WTC11 (cell line): ENCODE measurements around the gene TF. TPM values are rescaled to one million over a fixed set of nuclear protein-coding genes. Genes with fewer than 3 reads are reported as not detected.

Experiments
- ATAC-seq: fragments of 200-7000 bp; cut with Tn5 transposase; 2 replicates; pipeline ENCODE4 v1.10.0; 2021; ENCODE audit warnings: mild to moderate bottlenecking, moderate library complexity
- CTCF ChIA-PET: fragments of 300-600 bp; sonication (Branson Sonifier 250); formaldehyde crosslinking; loops from one replicate; lab custom pipeline; 2021; ENCODE audit warnings: antibody characterized with exemption; lab: Charles Lee
- POLR2A ChIA-PET: fragments of 350-600 bp; sonication (Branson Sonifier 250); formaldehyde crosslinking; loops from one replicate; lab custom pipeline; 2021; ENCODE audit warnings: antibody characterized with exemption; lab: Charles Lee
- DNase-seq: peaks from one replicate; pipeline ENCODE4 v3.0.0; 2021; ENCODE audit warnings: low spot score
- H3K27ac Mint-ChIP-seq: 2 replicates; pipeline ENCODE4 v1.8.0; 2021; ENCODE audit warnings: mixed read lengths
- H3K27me3 Mint-ChIP-seq: 2 replicates; pipeline ENCODE4 v1.8.0; 2021; ENCODE audit warnings: low read depth, mild to moderate bottlenecking, moderate library complexity, mixed read lengths
- H3K36me3 Mint-ChIP-seq: 2 replicates; pipeline ENCODE4 v1.8.0; 2021; ENCODE audit warnings: mixed read lengths
- H3K4me1 Mint-ChIP-seq: 2 replicates; pipeline ENCODE4 v1.8.0; 2022; ENCODE audit warnings: mixed read lengths
- H3K4me3 Mint-ChIP-seq: 2 replicates; pipeline ENCODE4 v1.8.0; 2021; ENCODE audit warnings: mild to moderate bottlenecking, moderate library complexity, mixed read lengths
- H3K9me3 Mint-ChIP-seq: 2 replicates; pipeline ENCODE4 v1.8.0; 2021; ENCODE audit warnings: mixed read lengths
- ATF1 ChIP-seq: sonication (generic); formaldehyde crosslinking; IDR thresholded peaks from 2 replicates; pipeline ENCODE4 v1.8.1; 2023; ENCODE audit warnings: mild to moderate bottlenecking, moderate library complexity, missing genetic modification reagents
- ATF3 ChIP-seq: sonication (generic); formaldehyde crosslinking; conservative IDR thresholded peaks from 2 replicates; pipeline ENCODE4 v1.8.1; 2022; ENCODE audit warnings: mild to moderate bottlenecking, missing genetic modification reagents
- CBFB ChIP-seq: sonication (generic); formaldehyde crosslinking; IDR thresholded peaks from 2 replicates; pipeline ENCODE4 v1.8.1; 2022; ENCODE audit warnings: mild to moderate bottlenecking, low read depth, missing genetic modification reagents
- CDX4 ChIP-seq: fragments of 250-450 bp; sonication (Bioruptor Pico); IDR thresholded peaks from 2 replicates; pipeline ENCODE4 v1.9.0; 2021; ENCODE audit warnings: moderate library complexity, mild to moderate bottlenecking, inconsistent platforms, borderline replicate concordance
- CREM ChIP-seq: sonication (generic); formaldehyde crosslinking; IDR thresholded peaks from 2 replicates; pipeline ENCODE4 v1.8.1; 2022; ENCODE audit warnings: mild to moderate bottlenecking, missing genetic modification reagents, moderate library complexity
- FOXJ3 ChIP-seq: sonication (generic); formaldehyde crosslinking; IDR thresholded peaks from 2 replicates; pipeline ENCODE4 v1.9.0; 2021; ENCODE audit warnings: missing genetic modification reagents, mild to moderate bottlenecking, borderline replicate concordance
- FOXP1 ChIP-seq: sonication (generic); formaldehyde crosslinking; IDR thresholded peaks from 2 replicates; pipeline ENCODE4 v1.8.0; 2022; ENCODE audit warnings: missing genetic modification reagents, mild to moderate bottlenecking, moderate library complexity, borderline replicate concordance
- GTF2I ChIP-seq: fragments of 250-450 bp; sonication (Bioruptor Pico); conservative IDR thresholded peaks from 2 replicates; pipeline ENCODE4 v1.4.0; 2021; ENCODE audit warnings: mild to moderate bottlenecking
- IRF2 ChIP-seq: sonication (generic); formaldehyde crosslinking; IDR thresholded peaks from 2 replicates; pipeline ENCODE4 v1.8.0; 2022; ENCODE audit warnings: low read depth, missing genetic modification reagents, borderline replicate concordance
- JUN ChIP-seq: sonication (generic); formaldehyde crosslinking; IDR thresholded peaks from 2 replicates; pipeline ENCODE4 v1.8.0; 2023; ENCODE audit warnings: mild to moderate bottlenecking, missing genetic modification reagents
- KAT7 ChIP-seq: sonication (generic); formaldehyde crosslinking; IDR thresholded peaks from 2 replicates; pipeline ENCODE4 v1.8.1; 2023; ENCODE audit warnings: missing genetic modification reagents, mild to moderate bottlenecking, borderline replicate concordance
- NR2C2 ChIP-seq: sonication (generic); formaldehyde crosslinking; IDR thresholded peaks from 2 replicates; pipeline ENCODE4 v1.8.0; 2022; ENCODE audit warnings: mild to moderate bottlenecking, missing genetic modification reagents
- OVOL2 ChIP-seq: fragments of 250-450 bp; sonication (Bioruptor Pico); IDR thresholded peaks from 2 replicates; pipeline ENCODE4 v1.9.0; 2021; ENCODE audit warnings: mild to moderate bottlenecking, borderline replicate concordance
- PREB ChIP-seq: sonication (generic); formaldehyde crosslinking; IDR thresholded peaks from 2 replicates; pipeline ENCODE4 v1.8.1; 2022; ENCODE audit warnings: mild to moderate bottlenecking, missing genetic modification reagents, moderate library complexity, borderline replicate concordance
- RELA ChIP-seq: sonication (generic); formaldehyde crosslinking; IDR thresholded peaks from 2 replicates; pipeline ENCODE4 v1.8.1; 2022; ENCODE audit warnings: missing genetic modification reagents, mild to moderate bottlenecking, borderline replicate concordance
- USF2 ChIP-seq: sonication (generic); formaldehyde crosslinking; IDR thresholded peaks from 2 replicates; pipeline ENCODE4 v1.8.1; 2023; ENCODE audit warnings: mild to moderate bottlenecking, missing genetic modification reagents, moderate library complexity
- ZBTB21 ChIP-seq: sonication (generic); formaldehyde crosslinking; IDR thresholded peaks from 2 replicates; pipeline ENCODE4 v1.8.1; 2023; ENCODE audit warnings: mild to moderate bottlenecking, missing genetic modification reagents, borderline replicate concordance
- ZNF138 ChIP-seq: sonication (generic); formaldehyde crosslinking; conservative IDR thresholded peaks from 2 replicates; pipeline ENCODE4 v1.8.1; 2022; ENCODE audit warnings: mild to moderate bottlenecking, moderate library complexity, missing genetic modification reagents
- ZNF219 ChIP-seq: sonication (generic); formaldehyde crosslinking; IDR thresholded peaks from 2 replicates; pipeline ENCODE4 v1.8.0; 2023; ENCODE audit warnings: missing genetic modification reagents, mild to moderate bottlenecking, borderline replicate concordance
- ZNF263 ChIP-seq: sonication (generic); formaldehyde crosslinking; IDR thresholded peaks from 2 replicates; pipeline ENCODE4 v1.8.1; 2022; ENCODE audit warnings: low read depth, mild to moderate bottlenecking, moderate library complexity, missing genetic modification reagents
- ZNF317 ChIP-seq: sonication (generic); formaldehyde crosslinking; IDR thresholded peaks from 2 replicates; pipeline ENCODE4 v1.8.1; 2023; ENCODE audit warnings: low read depth, mild to moderate bottlenecking, moderate library complexity, missing genetic modification reagents, borderline replicate concordance
- total RNA-seq: library from RNA; stranded (reverse); gene quantifications from 3 replicates; pipeline ENCODE4 v1.2.3, GENCODE V29; 2021
- TF ChIP-seq, protein P1 (sequence below): sonication (generic); formaldehyde crosslinking; IDR thresholded peaks from 2 replicates; pipeline ENCODE4 v1.8.0; 2022; ENCODE audit warnings: mild to moderate bottlenecking, missing genetic modification reagents
- TF ChIP-seq, protein P2 (sequence below): sonication (generic); formaldehyde crosslinking; IDR thresholded peaks from 2 replicates; pipeline ENCODE4 v1.8.0; 2022; ENCODE audit warnings: mild to moderate bottlenecking, missing genetic modification reagents
- TF ChIP-seq, protein P3 (sequence below): sonication (generic); formaldehyde crosslinking; IDR thresholded peaks from 2 replicates; pipeline ENCODE4 v1.8.1; 2022; ENCODE audit warnings: low read depth, missing genetic modification reagents, borderline replicate concordance
- TF ChIP-seq, protein P4 (sequence below): fragments of 250-450 bp; sonication (Bioruptor Pico); IDR thresholded peaks from 2 replicates; pipeline ENCODE4 v1.8.0; 2021; ENCODE audit warnings: mild to moderate bottlenecking

TF gene
- total RNA-seq, 1 experiment from 2014 or later = 9.3 TPM

GRCh38 chr3:133767607-133768006 lies 21.4 kb downstream of the TF start (continued):
- TF ChIP-seq RELA (CRISPR knock-in tag) = no peak
- no peak for TF ChIP-seq USF2 (CRISPR knock-in tag)
- no peak for TF ChIP-seq ZNF219 (CRISPR knock-in tag)
- TF ChIP-seq FOXP1 (CRISPR knock-in tag) = no peak
- TF ChIP-seq IRF2 = no peak
- TF ChIP-seq NR2C2 = no peak
- TF ChIP-seq, all 79 proteins: peak for 0

- ChIA-PET CTCF (no interaction called here), POLR2A (no interaction called here)
- no peak overlapping the region for H3K4me3 Mint-ChIP-seq
- peaks cover 4% of the 10 kb centered on the region; the same call in 1 of the 2 replicates for H3K9me3 Mint-ChIP-seq
- TF ChIP-seq CBFB (CRISPR knock-in tag) (no peak), OVOL2 (CRISPR knock-in tag) (no peak), FOXJ3 (CRISPR knock-in tag) (no peak), KAT7 (no peak), ATF1 (CRISPR knock-in tag) (no peak)
- DNase-seq (no peak), ATAC-seq (no peak)
- no peaks in the 10 kb centered on the region for H3K4me1 Mint-ChIP-seq
- no peak overlapping the region for H3K27ac Mint-ChIP-seq
- H3K27me3 Mint-ChIP-seq = no peaks in the 10 kb centered on the region; the same call in 1 of the 2 replicates
- H3K36me3 Mint-ChIP-seq = no peaks in the 10 kb centered on the region
Measured at GRCh38 chr3:133769536-133769935, 23.3 kb downstream of the TF start.

- Mint-ChIP-seq H3K4me1 (peaks cover 9% of the 10 kb centered on the region), H3K27me3 (no peaks in the 10 kb centered on the region; the same call in 1 of the 2 replicates), H3K4me3 (no peak overlapping the region), H3K9me3 (peaks cover 8% of the 10 kb centered on the region; the same call in 1 of the 2 replicates), H3K36me3 (no peaks in the 10 kb centered on the region), H3K27ac (no peak overlapping the region)
- CTCF ChIA-PET = no interaction called here
- DNase-seq (no peak), ATAC-seq (no peak)
- POLR2A ChIA-PET = no interaction called here
- no peak for TF ChIP-seq KAT7
- TF ChIP-seq, protein P1, sequence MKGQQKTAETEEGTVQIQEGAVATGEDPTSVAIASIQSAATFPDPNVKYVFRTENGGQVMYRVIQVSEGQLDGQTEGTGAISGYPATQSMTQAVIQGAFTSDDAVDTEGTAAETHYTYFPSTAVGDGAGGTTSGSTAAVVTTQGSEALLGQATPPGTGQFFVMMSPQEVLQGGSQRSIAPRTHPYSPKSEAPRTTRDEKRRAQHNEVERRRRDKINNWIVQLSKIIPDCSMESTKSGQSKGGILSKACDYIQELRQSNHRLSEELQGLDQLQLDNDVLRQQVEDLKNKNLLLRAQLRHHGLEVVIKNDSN = no peak
- no peak for TF ChIP-seq IRF2
- no peak for TF ChIP-seq GTF2I (CRISPR knock-in tag)
- TF ChIP-seq ZBTB21 (CRISPR knock-in tag) = no peak
- no peak for TF ChIP-seq ZNF138 (CRISPR knock-in tag)
- TF ChIP-seq JUN = no peak
- no peak for TF ChIP-seq CDX4 (CRISPR knock-in tag)
- no peak for TF ChIP-seq ATF3
- TF ChIP-seq PREB = no peak
- TF ChIP-seq, protein P2, sequence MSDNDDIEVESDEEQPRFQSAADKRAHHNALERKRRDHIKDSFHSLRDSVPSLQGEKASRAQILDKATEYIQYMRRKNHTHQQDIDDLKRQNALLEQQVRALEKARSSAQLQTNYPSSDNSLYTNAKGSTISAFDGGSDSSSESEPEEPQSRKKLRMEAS (CRISPR knock-in tag) = no peak
- no peak for TF ChIP-seq ZNF263 (CRISPR knock-in tag)
- no peak for TF ChIP-seq ZNF219 (CRISPR knock-in tag)
- TF ChIP-seq, protein P3, sequence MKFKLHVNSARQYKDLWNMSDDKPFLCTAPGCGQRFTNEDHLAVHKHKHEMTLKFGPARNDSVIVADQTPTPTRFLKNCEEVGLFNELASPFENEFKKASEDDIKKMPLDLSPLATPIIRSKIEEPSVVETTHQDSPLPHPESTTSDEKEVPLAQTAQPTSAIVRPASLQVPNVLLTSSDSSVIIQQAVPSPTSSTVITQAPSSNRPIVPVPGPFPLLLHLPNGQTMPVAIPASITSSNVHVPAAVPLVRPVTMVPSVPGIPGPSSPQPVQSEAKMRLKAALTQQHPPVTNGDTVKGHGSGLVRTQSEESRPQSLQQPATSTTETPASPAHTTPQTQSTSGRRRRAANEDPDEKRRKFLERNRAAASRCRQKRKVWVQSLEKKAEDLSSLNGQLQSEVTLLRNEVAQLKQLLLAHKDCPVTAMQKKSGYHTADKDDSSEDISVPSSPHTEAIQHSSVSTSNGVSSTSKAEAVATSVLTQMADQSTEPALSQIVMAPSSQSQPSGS (CRISPR knock-in tag) = no peak
- no peak for TF ChIP-seq CREM
- TF ChIP-seq, protein P4, sequence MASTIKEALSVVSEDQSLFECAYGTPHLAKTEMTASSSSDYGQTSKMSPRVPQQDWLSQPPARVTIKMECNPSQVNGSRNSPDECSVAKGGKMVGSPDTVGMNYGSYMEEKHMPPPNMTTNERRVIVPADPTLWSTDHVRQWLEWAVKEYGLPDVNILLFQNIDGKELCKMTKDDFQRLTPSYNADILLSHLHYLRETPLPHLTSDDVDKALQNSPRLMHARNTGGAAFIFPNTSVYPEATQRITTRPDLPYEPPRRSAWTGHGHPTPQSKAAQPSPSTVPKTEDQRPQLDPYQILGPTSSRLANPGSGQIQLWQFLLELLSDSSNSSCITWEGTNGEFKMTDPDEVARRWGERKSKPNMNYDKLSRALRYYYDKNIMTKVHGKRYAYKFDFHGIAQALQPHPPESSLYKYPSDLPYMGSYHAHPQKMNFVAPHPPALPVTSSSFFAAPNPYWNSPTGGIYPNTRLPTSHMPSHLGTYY (CRISPR knock-in tag) = no peak
- no peak for TF ChIP-seq ZNF317
Measured at GRCh38 chr3:133773732-133774131, 27.5 kb downstream of the TF start.
